ENCODE data around the gene TTC12.

Gene TTC12

DNA sequence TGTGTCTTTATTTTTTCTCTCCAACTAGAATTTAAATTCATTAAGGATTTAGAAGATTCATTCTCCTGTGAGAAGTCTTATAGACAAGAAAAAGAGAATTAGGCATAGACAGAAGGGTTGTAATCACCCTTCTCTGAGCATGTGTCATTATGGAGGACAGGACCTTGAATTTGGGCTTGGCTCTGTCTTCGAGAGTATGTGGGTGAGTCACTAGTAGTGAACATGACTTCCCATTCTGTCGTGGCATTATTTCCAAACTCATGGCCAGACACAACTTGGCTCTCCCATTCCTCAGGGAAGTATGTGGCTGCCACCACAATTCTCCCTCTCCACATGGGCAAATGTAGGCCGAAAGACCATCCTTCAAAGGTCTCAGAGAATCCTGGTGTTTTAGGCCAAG is 58.9 kb downstream of the TTC12 start:
- no peak for DNase-seq (ENCODE audit: low read depth in 2 of 3, low spot score in 1 of 3)

DNA sequence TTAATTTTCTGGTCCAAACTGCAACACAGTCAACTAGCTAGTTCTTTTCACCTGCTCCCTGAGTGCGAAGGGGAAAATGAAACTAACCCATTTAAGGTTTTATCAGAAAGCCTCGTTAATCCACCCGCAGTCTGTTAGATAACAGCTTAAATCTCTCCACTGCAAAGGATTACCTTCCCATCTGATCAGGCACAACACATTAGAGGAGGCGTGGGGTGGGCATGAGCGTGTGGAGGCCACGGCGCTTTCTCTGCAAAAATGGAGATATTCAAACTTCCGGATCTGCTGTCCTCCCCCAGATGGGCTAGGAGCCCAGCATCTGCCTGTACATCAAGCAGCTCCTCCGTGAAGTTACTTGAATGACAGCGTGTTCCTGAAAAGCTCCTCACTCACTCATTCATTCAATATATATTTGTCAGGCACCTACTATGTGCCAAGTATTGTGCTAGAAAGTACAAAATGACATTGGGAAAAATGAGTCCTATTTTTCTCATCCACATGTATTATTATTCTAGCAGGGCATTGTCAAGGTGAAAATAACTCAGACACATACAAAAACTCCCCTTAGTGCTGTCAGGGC is 59.7 kb downstream of the TTC12 start:
- DNase-seq (ENCODE audit: low read depth in 2 of 3, low spot score in 1 of 3), result no peak

DNA sequence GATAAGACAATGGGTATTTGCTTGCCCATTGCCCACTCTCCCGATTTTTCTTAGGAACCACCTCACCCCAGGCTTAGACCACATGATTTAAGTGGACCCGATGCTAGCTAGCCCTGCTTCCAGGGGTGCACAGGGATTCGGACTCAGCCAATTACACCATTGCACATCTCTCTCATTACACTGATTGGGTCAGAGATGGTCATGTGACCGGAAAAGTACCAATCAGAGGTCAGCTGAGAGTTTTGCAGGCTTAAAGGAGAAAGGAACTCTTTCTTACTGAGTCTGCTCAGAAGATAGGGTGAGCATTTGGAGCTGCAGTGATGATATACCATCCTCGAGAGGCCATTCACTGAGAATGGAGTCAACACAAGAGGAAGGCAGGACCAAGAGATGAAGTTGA is 61.0 kb downstream of the TTC12 start:
- no peak for DNase-seq (ENCODE audit: low read depth in 2 of 3, low spot score in 1 of 3)

DNA sequence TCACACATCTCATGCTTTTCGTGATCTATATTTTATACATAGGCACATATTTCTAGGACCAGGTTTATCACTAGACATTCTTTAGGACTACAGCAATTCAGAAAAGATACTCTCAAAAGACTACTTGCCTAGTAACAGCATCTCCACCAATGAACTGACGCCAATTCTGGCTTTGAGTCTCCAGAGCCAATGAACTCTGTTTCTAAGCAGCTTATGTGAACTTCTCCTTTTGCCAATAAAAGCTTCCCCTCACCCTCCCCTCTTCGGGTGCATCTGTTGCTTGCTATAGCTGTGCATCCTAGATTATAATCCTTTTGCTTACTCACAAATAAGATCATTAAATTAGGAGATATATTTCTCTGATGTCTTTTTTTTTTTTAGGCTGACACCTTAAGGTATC is 61.8 kb downstream of the TTC12 start:
- DNase-seq (ENCODE audit: low read depth in 2 of 3, low spot score in 1 of 3), result no peak

DNA sequence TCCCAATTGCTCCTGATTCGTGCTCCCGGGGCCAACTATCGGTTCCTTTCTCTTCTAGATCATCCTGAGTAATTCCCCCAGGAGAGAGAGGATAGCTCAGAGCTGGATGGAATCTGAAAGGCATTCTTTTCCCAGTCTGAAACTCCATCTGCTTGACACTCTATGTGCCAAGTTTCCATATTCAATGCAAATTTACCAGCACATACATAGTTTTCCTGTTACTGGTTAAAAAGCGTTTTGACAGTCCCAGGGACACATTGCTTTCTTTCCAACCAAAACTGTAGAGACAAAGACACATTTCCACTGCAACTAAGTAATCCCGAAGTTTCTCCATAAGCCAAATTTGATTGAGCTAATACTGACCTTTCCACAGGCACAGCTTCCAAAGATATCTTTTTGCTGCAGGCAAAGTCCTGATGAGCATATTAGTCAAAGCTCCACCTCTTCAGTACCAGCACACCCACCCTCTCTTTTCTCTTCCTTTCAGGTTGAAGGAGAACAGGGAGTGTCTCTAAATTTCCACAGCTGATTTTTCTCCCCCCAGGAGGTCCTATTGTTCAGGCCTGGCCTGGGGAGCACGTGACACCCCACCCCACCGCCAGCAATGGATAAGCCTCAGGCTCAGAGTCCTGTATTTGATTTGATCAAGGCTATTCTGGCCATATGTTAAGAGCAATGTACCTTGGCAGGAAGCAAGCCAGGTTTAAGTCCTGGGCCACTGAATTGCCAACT is 63.5 kb downstream of the TTC12 start:
- DNase-seq (ENCODE audit: low read depth in 2 of 3, low spot score in 1 of 3), result no peak

DNA sequence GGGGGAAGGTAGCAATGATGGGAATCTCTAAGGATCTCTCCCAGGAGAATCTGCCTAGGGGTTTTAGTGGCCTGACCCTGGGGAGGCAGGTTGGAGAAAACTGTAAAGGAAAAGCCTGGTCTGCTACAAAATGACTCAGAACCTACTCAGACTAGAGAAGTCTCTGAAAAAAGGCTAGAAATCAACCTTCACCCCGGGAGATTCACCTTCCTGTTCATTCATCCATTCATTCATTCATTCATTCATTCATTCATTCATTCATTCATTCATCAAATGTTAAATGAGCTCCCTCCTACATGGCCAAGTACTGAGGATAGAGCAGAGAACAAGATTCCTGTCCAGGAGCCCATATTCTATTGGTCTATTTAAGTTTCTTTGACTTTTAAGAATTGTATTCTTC is 64.3 kb downstream of the TTC12 start:
- DNase-seq (ENCODE audit: low read depth in 2 of 3, low spot score in 1 of 3), result no peak

DNA sequence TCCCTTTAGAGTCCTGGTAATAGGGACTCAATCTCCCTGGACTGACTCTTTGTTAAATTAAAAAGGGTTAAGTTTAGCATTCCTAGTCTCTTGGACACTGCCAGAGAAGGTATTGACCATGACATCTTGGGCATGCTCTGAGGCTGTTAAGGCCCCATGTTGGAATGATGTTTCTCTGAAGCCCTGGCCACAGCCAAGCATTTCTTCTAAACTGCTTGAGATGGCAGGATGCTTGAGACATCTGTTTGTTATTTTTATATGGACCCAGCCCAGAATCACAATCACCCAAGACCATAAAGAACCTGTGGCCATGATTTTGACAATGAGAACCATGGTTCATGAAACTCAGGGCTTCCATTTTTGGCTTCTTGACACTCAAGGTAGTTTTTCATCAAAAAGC is 67.7 kb downstream of the TTC12 start:
- no peak for DNase-seq (ENCODE audit: low read depth in 2 of 3, low spot score in 1 of 3)

DNA sequence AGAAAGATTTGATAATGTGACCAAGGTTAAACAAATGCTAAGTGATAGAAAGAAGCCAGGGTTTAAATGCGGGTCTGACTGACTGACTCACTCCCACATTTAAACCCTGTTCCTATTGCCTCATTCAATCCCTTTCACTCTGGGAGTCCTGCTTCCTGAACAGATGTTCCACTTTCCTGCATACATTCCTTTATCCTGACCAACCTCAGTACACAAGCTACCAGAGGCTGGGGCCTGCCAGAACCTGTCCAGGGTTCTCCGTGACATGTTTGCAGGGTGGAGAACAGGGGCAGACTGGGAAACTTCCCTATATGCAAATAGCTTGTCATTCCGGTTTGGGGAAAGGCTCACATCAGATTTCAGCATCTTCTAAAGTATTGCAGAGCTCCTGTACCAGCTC is 70.2 kb downstream of the TTC12 start:
- DNase-seq (ENCODE audit: low read depth in 2 of 3, low spot score in 1 of 3), result no peak

DNA sequence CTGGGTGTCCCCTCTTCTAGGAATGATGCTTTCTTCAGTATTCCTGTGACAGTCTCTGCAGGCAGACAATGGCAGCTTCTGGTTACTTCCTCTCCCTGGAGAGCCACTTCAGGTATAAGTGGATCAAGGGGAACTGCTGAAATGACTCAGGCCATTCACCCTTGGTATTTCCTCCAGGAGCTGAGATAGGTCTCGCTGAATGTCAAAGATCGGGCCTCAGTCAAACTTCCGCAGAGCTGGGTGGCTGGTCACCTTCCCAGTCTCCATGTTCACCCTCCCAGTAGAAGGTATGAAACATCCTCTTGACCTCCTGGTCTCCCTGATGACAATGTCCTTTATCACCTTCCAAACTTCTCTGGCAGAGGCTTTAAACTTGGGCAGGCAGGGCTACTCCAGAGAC is 71.4 kb downstream of the TTC12 start:
- no peak for DNase-seq (ENCODE audit: low read depth in 2 of 3, low spot score in 1 of 3)

DNA sequence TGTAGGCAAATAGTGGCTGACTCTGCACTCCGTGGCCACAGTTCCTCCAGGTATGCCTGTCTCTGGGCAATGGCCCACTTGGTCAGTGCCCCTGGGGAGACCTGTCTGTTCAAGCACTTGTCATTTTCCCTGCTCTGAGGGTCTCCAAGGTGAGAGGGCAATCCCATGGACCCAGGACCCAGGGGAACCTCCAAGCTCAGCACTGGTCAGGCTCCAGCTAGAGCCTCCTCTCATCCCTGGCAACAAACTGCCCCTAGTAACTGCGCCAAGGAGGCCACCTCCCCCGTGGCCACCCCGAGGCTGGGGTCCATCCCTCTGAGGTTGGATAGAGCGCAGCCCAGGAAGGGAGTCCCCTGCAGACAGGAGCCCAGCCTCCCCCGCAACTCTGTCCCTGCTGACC is 72.5 kb downstream of the TTC12 start:
- DNase-seq (ENCODE audit: low read depth in 2 of 3, low spot score in 1 of 3), result no peak

DNA sequence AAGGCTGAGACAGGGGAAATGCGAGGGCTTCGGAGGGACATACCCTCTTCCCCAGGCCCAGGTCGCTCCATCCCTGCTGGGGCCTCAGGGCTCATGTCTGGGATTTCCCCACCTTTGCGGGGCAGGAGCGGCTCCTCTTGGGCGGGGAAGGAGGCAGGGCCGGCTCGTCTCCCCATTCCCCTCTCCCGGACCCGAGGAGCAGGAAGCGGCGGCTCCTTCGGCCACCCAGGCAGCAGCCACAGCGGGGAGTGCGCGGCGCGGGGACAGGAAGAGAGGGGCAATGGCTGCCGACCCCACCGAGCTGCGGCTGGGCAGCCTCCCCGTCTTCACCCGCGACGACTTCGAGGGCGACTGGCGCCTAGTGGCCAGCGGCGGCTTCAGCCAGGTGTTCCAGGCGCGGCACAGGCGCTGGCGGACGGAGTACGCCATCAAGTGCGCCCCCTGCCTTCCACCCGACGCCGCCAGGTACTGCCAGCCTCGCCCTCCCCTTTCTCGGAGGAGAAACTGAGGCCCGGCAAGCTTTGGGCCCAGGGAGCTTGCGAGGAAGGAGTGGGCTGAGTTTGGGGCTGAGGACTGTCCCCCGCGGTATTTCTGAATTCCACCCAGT is 73.3 kb downstream of the TTC12 start, which contains the start of gene ANKK1:
ANKK1 (plus strand) TSS at position 175 of the 607 bp plus-strand sequence; CDS start at position 281, 106 bp downstream.
- DNase-seq (ENCODE audit: low read depth in 2 of 3, low spot score in 1 of 3), result no peak

DNA sequence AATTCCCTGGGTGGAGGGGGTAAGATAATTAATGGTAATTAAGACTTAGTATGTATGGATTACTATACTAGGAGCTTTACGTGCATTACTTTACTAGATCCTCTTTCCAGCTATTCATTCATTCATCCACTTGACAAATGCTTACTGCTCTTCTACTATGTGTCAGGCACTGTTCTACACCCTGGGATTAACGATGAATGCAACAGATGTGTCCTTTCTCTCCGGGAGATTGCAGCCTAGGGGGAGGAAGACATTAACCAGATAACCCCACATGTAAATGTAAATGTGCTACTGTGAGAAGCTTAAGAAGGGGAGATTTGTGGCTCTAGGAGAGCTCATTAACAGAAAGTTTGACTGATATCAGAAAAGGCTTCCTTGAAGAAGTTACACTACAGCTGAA is 74.9 kb downstream of the TTC12 start:
- no peak for DNase-seq (ENCODE audit: low read depth in 2 of 3, low spot score in 1 of 3)

DNA sequence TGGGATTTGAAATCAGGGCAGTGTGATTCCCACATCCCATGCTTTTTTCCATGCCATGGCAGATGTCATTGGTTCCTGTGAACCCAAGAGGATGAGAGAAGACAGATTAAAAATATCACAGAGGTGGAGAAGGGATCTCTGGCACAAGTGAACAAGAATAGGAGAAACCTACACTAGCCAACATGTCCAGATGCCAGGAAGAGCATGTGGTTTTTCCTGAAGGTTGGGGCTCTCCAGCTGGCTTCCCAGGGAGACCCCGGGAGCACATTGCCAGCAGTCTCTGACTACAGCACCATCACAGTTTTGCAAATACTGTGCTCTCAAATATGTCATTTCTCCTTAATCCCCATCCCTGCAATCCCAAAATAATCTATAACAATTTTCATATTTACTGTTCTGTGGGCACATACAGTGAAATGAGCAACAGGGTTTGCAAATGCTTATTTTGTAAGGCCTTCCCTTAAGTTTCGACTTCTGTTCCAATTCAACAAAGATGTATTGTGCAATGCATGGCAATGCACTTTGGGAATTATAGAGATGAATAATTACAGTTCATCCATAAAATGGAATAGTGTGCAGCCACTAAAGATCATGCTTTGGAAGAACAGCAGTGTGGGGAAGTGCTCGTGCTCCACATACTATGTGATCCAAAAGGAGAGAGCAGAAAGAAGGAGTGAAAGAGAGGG is 78.0 kb downstream of the TTC12 start:
- no peak for DNase-seq (ENCODE audit: low read depth in 2 of 3, low spot score in 1 of 3)

DNA sequence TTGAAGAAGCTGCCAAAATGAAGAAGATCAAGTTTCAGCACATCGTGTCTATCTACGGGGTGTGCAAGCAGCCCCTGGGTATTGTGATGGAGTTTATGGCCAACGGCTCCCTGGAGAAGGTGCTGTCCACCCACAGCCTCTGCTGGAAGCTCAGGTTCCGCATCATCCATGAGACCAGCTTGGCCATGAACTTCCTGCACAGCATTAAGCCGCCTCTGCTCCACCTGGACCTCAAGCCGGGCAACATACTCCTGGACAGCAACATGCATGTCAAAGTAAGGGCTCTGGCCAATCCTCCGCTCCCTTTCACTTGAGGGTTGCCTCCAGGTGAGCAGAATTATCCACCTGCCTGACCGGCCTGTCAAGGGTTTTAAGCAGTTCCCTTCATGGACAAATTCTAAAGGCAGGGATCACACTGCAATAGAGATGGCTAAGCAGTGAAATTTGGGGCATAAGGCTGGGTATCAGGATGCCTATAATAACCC is 79.2 kb downstream of the TTC12 start:
- DNase-seq (ENCODE audit: low read depth in 2 of 3, low spot score in 1 of 3), result no peak

DNA sequence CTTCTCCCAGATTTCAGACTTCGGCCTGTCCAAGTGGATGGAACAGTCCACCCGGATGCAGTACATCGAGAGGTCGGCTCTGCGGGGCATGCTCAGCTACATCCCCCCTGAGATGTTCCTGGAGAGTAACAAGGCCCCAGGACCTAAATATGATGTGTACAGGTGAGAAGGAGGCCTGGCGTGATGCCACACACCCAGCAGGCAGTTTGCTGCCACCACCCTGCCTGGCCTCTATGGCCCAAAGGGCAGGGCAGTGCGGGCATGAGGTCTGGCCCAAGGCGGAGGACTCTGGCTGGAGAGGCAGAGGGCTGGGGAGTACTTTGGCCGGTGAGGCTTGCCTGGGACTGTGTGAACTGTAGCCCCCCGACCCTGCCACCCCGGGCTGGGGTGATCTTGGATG is 80.5 kb downstream of the TTC12 start:
- DNase-seq (ENCODE audit: low read depth in 2 of 3, low spot score in 1 of 3), result no peak

DNA sequence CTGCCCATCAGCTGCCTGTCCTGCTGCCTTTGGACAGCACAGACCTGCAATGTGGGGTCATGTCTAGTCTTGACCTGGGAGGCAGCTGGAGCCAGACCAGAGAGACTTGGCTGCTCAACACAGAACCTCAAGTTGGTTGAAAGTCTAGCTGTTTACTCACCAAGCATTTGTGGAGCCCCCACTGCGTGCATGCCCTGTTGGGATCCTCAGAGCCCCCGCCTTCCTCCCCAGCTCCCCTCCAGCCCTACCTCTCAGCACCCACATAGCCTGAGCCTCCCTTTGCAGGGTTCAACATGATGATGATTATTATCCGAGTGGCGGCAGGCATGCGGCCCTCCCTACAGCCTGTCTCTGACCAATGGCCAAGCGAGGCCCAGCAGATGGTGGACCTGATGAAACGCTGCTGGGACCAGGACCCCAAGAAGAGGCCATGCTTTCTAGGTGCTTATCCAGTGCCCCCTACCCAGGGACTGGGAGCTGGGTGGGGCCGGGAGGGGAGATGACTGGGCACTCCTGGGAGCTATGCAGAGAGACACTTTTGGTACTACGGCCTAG is 81.5 kb downstream of the TTC12 start:
- no peak for DNase-seq (ENCODE audit: low read depth in 2 of 3, low spot score in 1 of 3)

DNA sequence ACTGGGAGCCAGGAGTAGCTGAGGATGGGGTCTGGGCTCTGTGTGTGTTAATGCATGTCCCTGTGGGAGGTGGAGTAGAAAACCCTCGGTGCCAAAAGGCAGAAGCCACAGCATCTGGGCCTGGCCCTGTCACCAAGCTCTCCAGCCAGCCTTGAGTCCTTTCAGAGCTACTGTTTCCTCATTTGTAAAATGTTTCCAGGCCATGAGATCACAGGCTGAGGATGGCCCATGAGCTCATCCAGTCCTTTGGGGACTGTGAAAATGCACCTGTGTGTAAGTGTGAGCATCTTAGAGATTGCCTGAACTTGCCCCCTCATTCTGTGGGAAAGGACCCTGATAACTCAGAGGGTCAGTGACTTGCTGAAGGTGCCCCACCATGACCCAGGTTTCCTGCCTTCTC is 82.3 kb downstream of the TTC12 start:
- no peak for DNase-seq (ENCODE audit: low read depth in 2 of 3, low spot score in 1 of 3)

DNA sequence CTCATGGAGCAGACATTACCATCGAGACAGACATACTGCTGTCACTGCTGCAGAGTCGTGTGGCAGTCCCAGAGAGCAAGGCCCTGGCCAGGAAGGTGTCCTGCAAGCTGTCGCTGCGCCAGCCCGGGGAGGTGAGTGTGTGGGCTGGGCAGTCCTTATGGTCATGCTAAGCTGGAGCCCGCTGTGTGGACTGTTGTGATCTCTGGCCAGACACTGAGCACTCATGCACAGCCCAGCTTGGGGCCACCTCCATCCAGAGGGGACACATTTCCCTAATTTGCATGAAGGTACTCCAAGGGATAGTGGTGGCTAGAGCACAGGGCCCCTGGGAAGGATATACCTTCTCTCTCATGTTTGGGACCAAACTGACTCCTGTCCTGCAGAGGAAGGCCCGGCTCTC is 82.8 kb downstream of the TTC12 start:
- DNase-seq (ENCODE audit: low read depth in 2 of 3, low spot score in 1 of 3), result no peak

DNA sequence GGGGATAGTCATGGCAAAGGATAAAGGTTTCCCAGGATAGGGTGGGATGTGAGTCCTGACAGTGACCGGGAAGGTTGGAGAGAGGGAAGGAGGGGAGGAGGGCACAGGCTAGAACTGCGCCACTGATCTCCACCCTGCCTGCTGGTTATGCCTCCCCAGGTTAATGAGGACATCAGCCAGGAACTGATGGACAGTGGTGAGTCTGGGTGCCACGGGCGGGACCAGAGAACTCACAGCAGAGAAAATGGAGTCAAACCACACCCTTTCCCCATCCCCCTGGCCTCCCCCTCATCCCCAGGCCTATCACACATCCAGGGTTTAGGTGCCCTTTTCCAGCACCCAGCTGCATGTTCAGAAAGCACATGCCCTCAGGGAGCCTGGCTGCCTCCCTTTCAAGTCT is 83.4 kb downstream of the TTC12 start:
- no peak for DNase-seq (ENCODE audit: low read depth in 2 of 3, low spot score in 1 of 3)

DNA sequence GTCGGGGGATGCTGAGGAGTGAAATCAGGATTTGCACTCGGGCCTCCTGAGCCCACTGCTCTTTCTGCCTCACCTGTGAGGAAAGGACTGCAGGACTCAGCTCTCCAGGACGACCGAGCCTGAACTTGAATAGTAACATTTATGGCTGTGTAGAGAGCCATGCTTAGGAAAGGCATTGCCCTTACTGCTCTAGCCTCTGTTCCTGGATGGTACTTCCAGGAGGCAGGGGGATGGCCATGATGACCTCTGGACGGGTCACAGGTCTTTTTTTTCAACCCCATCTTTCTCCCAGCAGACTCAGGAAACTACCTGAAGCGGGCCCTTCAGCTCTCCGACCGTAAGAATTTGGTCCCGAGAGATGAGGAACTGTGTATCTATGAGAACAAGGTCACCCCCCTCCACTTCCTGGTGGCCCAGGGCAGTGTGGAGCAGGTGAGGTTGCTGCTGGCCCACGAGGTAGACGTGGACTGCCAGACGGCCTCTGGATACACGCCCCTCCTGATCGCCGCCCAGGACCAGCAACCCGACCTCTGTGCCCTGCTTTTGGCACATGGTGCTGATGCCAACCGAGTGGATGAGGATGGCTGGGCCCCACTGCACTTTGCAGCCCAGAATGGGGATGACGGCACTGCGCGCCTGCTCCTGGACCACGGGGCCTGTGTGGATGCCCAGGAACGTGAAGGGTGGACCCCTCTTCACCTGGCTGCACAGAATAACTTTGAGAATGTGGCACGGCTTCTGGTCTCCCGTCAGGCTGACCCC is 84.5 kb downstream of the TTC12 start:
- no peak for DNase-seq (ENCODE audit: low read depth in 2 of 3, low spot score in 1 of 3)

DNA sequence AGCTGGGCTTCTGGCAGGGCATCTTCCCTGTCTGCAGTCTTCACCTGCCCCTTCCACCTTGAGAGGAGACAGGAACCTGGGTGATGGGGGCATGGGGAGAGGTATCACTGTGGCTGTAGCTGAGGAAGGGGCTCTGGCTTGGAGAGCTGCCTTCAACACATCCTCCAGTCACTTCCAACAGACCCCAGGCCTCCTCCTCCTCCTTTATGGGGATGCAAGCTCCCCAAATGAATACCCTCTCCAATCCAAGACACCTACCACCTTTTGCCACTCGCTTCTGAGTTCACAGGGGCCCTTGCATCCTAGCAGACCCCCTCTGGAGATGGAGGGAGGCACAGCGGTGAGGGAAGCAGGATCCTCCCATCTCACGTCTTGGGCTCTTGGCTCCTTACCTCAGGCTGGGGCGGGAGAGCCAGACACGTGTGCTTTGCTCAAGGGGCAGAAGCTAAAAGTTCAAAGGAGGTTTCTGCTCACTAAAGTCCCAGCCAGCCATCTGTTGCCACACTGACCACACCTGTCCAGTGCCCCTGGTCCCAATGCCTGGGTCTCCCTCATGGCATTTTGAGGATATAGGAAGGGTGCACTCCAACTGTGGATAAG is 86.3 kb downstream of the TTC12 start:
- no peak for DNase-seq (ENCODE audit: low read depth in 2 of 3, low spot score in 1 of 3)
